HL-60/S4 treated with phorbol 12-myristate 13-acetate at 8.2 ng/mL for 4 days and 3 days (cell line): ENCODE measurements around the gene E4F1.

Experiments
- in situ Hi-C: fragments of 300-500 bp; cut with MboI; formaldehyde crosslinking; loops from 2 replicates; pipeline ENCODE4 v1.15.0; 2022; ENCODE audit warnings: low sequenced_read_pairs

E4F1 gene

DNA sequence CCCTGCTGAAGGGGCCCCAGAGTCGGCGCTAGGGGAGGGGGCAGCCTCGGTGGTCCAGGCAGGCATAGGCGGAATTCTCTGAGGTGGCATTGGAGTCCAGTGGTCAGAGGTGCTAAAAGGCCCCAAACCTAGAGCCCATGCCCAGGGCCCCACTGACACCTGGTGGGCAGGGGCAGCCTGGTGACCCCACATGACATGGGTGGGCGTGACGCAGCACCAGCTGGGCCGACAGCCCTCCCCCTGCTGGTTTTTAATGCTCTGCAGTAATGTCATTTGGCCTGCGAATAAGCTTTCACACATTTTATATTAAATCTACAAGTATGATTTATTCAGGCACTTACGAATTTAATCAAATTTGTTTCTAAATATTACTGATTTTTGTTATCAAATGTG is 46.7 kb downstream of the E4F1 start:
- in situ Hi-C loops = no loop called here

- in situ Hi-C loops = no loop called here
Measured at GRCh38 chr16:2270588-2271470, 47.4 kb downstream of the E4F1 start.

DNA sequence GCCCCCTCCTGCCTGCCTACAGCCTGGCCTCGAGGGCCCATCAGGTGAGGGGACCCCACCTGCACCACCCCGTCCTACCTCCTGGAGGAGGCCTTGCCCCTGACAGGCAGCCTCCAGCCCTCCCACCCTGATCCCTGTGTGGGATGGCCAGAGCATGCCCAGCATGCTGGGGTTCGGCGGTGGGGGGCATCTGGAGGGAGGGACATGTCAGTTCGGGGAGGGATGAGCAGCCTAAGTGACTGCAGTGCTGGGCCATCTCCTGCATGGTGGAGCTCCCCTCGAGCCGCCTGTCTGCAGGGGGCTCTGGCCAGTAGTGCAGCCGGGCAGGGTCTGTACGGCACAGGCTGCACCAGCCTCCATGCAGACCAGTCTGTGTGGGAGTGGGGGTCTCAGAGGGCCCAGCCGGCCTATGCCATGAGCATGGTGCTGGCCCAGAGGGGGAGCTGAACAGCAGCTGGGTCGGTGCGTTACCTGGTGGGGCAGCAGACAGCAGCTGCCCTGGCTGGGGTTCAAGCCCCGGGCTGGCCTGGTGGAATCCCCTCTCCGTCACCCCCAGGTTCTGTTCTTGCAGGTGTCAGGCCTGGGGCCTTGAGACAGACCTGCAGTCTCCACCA is 48.6 kb downstream of the E4F1 start:
- in situ Hi-C loops = no loop called here

DNA sequence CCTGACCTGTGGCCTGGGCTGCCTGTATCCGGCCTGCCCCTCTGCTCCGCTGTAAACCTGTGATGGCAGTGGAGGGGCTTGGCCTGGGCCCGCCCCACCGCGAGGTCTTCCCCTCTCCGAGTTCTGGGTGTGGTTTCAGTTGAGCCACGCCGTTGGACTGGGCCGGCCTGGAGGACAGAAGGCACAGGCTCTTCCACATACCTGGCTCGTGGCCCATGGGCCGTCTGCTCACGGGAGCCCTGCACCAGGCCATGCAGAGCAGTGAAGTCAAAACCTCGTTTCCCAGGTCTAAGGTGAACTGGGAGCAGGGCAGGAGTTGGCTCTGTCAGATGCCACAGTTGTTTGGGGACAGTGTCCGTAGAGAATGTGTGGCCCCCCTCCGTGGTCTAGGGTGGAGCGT is 50.1 kb downstream of the E4F1 start:
- in situ Hi-C loops = no loop called here

DNA sequence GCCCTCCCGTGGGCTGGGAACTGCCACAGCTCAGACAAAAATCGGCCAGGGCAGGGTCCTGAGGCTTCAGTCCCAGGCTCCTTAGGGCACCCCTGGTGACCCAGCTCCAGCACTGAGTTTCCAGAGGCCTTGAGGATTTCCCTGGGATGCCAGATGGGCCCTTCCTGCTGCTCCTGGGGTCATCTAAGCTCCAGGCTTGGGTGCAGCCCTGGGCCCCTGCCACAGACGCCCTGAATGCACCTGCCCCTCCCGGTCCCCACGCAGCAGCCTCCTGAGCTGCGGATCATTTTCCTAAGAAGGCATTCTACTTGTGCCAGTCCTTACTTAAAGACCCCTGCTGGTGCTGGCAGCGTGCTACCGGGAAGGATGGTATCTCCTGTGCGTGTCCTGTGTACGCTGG is 50.5 kb downstream of the E4F1 start:
- in situ Hi-C loops = no loop called here

GRCh38 chr16:2275476-2276367 is 52.3 kb downstream of the E4F1 start:
- in situ Hi-C loops = no loop called here

GRCh38 chr16:2276368-2277195 is 53.2 kb downstream of the E4F1 start:
- in situ Hi-C loops = no loop called here

DNA sequence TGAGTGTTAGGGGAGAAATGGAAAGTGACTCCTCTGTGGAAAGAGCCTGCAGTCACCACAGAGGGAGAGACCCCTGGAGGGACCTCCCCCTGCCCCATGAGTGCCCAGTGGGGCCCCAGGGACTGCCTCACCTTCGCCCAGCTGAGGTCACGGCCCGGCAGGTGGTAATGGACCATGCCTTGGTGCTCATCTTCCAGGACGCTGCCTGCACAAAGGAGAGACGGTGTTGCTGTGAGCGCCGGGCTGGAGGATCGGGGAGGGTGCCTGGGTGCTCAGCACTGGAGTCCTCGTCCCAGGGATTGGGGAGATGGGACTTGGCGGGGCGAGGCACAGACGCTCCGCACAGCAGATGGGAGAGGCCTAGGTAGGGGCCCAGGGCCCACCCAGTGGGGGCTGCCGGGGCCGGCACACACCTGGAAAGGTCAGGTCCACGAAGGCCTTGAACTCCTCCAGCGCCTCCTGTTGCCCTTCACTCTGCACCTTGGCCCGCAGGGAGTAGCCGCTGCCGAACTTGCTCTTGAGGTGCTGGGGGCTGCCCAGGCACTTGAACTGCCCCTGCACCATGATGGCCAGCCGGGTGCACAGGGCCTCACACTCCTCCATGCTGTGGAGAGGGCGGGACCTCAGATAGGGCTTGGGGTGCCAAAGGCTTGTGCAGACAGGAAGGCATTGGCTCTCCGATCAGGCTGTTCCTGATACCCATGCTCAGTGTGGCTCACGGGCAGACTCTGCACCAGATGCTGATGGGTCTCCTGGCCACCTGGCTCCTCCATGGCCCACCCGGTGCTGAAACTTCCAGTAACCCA is 54.3 kb downstream of the E4F1 start:
- in situ Hi-C loops = no loop called here

GRCh38 chr16:2278272-2278608 is 54.8 kb downstream of the E4F1 start:
- in situ Hi-C loops = no loop called here

- in situ Hi-C loops = no loop called here
Measured at GRCh38 chr16:2278956-2279800, 55.8 kb downstream of the E4F1 start.

DNA sequence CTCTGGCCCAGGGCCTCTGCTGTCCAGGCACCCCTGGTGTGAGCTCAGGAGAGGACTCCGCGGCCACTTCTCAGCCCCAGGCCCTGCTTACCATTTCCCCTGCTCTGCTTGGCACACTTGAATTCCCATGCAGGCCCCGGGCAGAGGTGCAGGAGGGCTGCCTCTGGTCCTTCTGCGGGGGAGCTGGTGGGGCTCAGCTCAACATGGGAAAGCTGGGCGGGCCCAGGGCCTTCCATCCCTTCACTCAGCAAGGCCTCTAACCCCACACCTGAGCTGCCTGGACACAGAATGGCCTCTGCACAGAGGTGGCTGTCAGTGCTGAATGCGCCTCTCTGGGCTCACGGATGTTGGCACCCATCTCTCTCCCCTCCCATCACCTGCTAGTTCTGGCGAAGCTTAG is 57.1 kb downstream of the E4F1 start:
- in situ Hi-C loops = no loop called here

GRCh38 chr16:2280981-2281542 is 57.7 kb downstream of the E4F1 start:
- in situ Hi-C loops = no loop called here

DNA sequence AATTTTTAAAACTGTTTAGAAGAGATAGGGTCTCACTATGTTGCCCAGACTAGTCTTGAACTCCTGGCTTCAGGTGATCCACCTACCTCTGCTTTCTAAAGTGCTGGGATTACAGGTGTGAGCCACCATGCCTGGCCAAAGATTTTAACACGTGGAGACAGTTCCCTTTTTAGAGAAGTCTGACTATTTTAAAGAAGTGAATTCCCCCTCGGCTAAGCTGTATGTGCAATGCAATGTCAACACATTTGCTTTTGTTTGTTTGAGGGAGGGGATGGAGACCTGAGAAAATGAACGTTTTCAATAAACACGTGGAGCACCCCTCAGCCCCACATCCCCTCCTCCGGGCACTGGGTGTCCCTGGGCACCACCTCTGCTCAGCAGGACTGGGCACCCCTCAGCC is 58.9 kb downstream of the E4F1 start:
- in situ Hi-C loops = no loop called here

DNA sequence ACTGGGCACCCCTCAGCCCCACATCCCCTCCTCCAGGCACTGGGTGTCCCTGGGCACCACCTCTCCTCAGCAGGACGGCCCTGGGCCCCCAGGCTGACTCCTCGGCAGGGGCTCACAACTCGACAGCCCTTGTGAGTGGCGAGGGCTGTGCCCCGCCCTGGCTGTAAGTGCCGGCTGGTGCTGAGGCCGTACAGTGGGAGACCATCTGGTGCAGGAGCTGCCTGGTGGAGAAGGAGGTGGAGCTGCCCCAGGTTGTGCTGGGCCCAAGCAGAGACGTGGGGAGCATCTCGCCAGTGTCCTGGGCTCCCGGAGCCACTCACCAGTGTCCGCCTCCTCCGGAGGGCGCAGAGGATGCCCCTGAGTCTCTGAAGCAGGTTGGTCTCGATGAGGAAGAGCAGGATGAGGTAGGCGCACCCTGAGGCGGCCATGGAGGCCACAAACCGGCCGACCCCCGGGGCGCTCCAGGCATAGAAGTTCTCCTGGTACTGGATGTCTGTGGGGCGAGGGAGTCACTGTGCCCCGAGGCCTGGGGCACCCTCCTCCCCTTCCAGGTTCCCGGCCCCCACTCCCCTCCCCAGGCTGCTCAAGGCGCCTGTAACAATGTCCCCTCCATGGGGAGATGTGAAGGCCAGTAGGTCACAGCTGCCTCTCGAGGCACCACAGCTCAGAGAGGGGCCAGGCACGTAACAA is 59.6 kb downstream of the E4F1 start:
- in situ Hi-C loops = no loop called here

DNA sequence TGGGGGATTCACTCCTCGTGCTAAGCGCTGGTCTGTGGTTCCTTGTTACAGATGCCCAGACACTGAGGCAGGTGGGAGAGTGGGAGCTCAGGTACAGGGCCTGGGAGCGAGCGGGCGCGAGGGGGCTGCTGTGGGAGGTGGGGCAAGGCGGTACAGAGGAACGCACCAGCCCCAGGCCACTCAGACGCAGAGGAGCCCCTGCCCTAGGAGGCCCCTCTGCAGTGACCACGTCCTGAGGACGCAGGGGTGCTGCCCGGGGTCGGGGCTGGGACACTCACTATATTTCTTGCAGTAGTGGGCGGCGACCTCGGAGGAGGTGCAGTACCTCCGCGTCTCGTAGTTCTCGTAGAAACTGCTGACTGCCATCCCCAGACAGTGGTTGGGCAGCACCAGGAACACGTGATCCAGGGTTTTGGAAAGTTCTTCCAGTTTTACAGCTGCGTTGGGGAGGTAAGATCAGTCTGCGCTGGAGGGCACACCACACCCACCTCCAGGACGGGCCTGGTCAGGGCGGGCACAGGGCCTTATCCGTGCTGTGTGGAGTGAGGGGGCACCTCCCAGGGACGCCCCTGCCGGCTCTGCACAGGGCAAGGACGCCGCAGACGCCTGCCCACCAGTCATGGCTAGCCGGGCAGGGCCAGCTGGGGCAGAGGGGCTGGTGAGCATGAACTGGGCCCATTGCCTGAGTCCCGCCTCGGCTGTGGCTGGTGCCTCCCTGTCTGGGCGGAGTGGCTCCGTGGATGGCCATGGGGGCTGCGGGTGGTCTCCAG is 60.8 kb downstream of the E4F1 start:
- in situ Hi-C loops = no loop called here

- in situ Hi-C loops = no loop called here
Measured at GRCh38 chr16:2284797-2285576, 61.6 kb downstream of the E4F1 start.
